Hepatocyte (in vitro differentiated cells): ENCODE results near the gene ARHGEF37. TPM values are rescaled to one million over a fixed set of nuclear protein-coding genes. Genes with fewer than 3 reads are reported as not detected.

ENCODE experiments used
- DNase-seq: peaks from one replicate; pipeline ENCODE4 v3.0.0-alpha.2; 2016; ENCODE audit warnings: low spot score
- H2AFZ ChIP-seq: fragments of 200-600 bp; sonication (generic); 2 replicates; pipeline ENCODE4 v1.6.0; 2016; ENCODE audit warnings: antibody characterized with exemption, mild to moderate bottlenecking
- H3K27ac ChIP-seq: fragments of 200-600 bp; sonication (generic); 2 replicates; pipeline ENCODE4 v1.5.1; 2016; ENCODE audit warnings: mild to moderate bottlenecking
- H3K27me3 ChIP-seq: fragments of 200-600 bp; sonication (generic); 2 replicates; pipeline ENCODE4 v1.6.1; 2016
- H3K36me3 ChIP-seq: fragments of 200-600 bp; sonication (generic); replicated peaks from 2 replicates; pipeline ENCODE4 v1.5.1; 2016; ENCODE audit warnings: low read depth; ENCODE audit not compliant: insufficient read depth
- H3K4me1 ChIP-seq: fragments of 200-600 bp; sonication (generic); 2 replicates; pipeline ENCODE4 v1.5.1; 2016; ENCODE audit warnings: mild to moderate bottlenecking, moderate library complexity; ENCODE audit not compliant: insufficient read depth
- H3K4me2 ChIP-seq: fragments of 200-600 bp; sonication (generic); 2 replicates; pipeline ENCODE4 v1.6.0; 2016
- H3K4me3 ChIP-seq: fragments of 200-600 bp; sonication (generic); 2 replicates; pipeline ENCODE4 v1.5.1; 2016; ENCODE audit warnings: mild to moderate bottlenecking
- H3K79me2 ChIP-seq: fragments of 200-600 bp; sonication (generic); 2 replicates; pipeline ENCODE4 v1.6.0; 2017; ENCODE audit warnings: mild to moderate bottlenecking
- H3K9me2 ChIP-seq: fragments of 200-600 bp; sonication (generic); replicated peaks from 2 replicates; pipeline ENCODE4 v1.6.0; 2017; ENCODE audit warnings: mild to moderate bottlenecking; ENCODE audit not compliant: insufficient read depth
- H3K9me3 ChIP-seq: fragments of 200-600 bp; sonication (generic); 2 replicates; pipeline ENCODE4 v1.5.1; 2016; ENCODE audit warnings: low read depth, mild to moderate bottlenecking
- H4K20me1 ChIP-seq: fragments of 200-600 bp; sonication (generic); 2 replicates; pipeline ENCODE4 v1.6.0; 2016; ENCODE audit warnings: mild to moderate bottlenecking; ENCODE audit not compliant: insufficient read depth, poor library complexity, severe bottlenecking
- EZH2 ChIP-seq: fragments of 200-600 bp; sonication (generic); IDR thresholded peaks from 2 replicates; pipeline ENCODE4 v1.6.1; 2016; ENCODE audit warnings: antibody characterized with exemption, mild to moderate bottlenecking, borderline replicate concordance
- EZH2phosphoT487 ChIP-seq: fragments of 200-600 bp; sonication (generic); IDR thresholded peaks from one replicate; pipeline ENCODE4 v1.6.1; 2018; ENCODE audit warnings: antibody characterized with exemption, mild to moderate bottlenecking, low read depth, moderate library complexity; ENCODE audit not compliant: unreplicated experiment, severe bottlenecking
- WGBS: methylation state at CpG from one replicate; pipeline ENCODE4 v1.1.6; 2016; ENCODE audit warnings: low lambda C conversion rate; ENCODE audit errors: missing lambda C conversion rate; 5-methylcytosine and 5-hydroxymethylcytosine counted together
- polyA plus RNA-seq: library from polyadenylated mRNA; unstranded; fragments of >200 nt; fragmentation: Nextera tagmentation; extraction: Ambion mirVana; gene quantifications from 2 replicates; pipeline ENCODE4 v1.2.1, GENCODE V29; 2016
- total RNA-seq: library from RNA; depleted of rRNA; stranded (reverse); fragments of >200 nt; gene quantifications from 2 replicates; pipeline ENCODE4 v1.2.3, GENCODE V29; 2014
- TF ChIP-seq, protein P1 (sequence below): fragments of 200-600 bp; sonication (generic); IDR thresholded peaks from 2 replicates; pipeline ENCODE4 v1.5.1; 2016; ENCODE audit warnings: antibody characterized with exemption, mild to moderate bottlenecking; ENCODE audit not compliant: poor library complexity

The ARHGEF37 gene
- total and polyA plus RNA-seq, 2 experiments from 2014 or later: 2.3 to 2.9 TPM

DNA sequence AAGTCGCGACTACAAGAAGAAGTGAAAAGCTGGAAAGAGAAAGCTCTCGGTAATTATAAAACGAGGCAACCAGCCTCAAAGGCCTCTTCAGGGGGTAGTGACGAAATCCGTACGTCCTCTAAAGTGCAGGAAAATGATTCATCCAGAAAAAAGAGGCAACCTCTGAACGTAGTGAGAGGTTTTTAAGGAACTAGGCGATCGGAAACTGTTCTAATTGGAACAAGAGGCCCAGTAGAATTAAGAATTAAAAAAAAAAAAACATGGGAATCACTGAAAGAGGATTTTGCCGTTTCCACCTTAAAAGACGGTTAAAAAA lies 31.1 kb upstream of the ARHGEF37 start:
- DNase-seq: no peak
- TF ChIP-seq EZH2: no peak
- TF ChIP-seq, protein P1, sequence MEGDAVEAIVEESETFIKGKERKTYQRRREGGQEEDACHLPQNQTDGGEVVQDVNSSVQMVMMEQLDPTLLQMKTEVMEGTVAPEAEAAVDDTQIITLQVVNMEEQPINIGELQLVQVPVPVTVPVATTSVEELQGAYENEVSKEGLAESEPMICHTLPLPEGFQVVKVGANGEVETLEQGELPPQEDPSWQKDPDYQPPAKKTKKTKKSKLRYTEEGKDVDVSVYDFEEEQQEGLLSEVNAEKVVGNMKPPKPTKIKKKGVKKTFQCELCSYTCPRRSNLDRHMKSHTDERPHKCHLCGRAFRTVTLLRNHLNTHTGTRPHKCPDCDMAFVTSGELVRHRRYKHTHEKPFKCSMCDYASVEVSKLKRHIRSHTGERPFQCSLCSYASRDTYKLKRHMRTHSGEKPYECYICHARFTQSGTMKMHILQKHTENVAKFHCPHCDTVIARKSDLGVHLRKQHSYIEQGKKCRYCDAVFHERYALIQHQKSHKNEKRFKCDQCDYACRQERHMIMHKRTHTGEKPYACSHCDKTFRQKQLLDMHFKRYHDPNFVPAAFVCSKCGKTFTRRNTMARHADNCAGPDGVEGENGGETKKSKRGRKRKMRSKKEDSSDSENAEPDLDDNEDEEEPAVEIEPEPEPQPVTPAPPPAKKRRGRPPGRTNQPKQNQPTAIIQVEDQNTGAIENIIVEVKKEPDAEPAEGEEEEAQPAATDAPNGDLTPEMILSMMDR: no peak
- TF ChIP-seq EZH2phosphoT487: no peak

DNA sequence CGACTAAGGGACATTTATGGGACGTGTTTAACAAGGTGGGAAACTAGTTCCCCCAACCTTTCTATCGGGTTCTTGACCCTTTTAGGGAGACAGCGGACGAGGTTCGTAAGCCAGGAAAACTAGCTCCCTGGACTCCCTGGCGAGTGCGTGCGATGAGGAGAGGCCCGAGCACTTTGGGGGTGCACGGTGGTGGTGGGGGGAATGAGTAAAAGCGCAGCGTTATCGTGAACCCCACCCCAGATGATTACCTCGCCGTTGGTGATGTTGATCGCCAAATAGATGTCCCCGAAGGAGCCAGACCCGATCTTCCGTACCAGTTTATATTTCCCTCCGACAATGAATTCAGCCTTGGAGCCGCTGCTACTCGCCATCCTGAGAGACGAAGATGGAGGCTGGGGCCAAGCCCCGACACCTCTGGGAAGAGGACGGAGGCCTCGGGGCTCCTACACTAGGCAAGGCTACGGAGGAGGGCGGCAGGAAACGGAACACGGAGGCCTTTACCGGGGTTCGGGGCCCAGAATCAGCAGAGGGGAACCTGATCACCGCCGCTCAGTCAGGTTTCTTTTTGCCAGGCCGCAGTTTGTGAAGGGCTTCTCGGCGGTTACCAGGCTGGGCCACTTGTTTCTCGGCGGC lies 30.6 kb upstream of the ARHGEF37 start:
- no peaks in the 10 kb centered on the region for H3K9me2 ChIP-seq
- H3K4me2 ChIP-seq: peak overlapping the region; percentile 91
- TF ChIP-seq EZH2 (no peak), EZH2phosphoT487 (no peak)
- TF ChIP-seq, protein P1: no peak
- peak overlapping the region; percentile 88 for H3K4me3 ChIP-seq
- under 1% methylated on average over 38 of the region's 40 CpGs for WGBS
- H3K4me1 ChIP-seq: peaks cover 14% of the 10 kb centered on the region
- no peaks in the 10 kb centered on the region for H3K27me3 ChIP-seq
- H2AFZ ChIP-seq: no peak overlapping the region
- H3K9me3 ChIP-seq: no peaks in the 10 kb centered on the region
- peaks cover 61% of the 10 kb centered on the region for H3K79me2 ChIP-seq
- peak; percentile 28 for DNase-seq
- H3K27ac ChIP-seq: peak overlapping the region; percentile 98
- H3K36me3 ChIP-seq: no peaks in the 10 kb centered on the region
- peaks cover 33% of the 10 kb centered on the region for H4K20me1 ChIP-seq

More for the DNA sequence above, 31.1 kb upstream of the ARHGEF37 start:
- Histone ChIP-seq H3K4me1 (peaks cover 14% of the 10 kb centered on the region), H3K27me3 (no peaks in the 10 kb centered on the region), H3K79me2 (peaks cover 66% of the 10 kb centered on the region), H3K27ac (peak overlapping the region; percentile 98), H3K9me2 (no peaks in the 10 kb centered on the region), H2AFZ (no peak overlapping the region), H4K20me1 (peaks cover 38% of the 10 kb centered on the region), H3K36me3 (no peaks in the 10 kb centered on the region), H3K9me3 (no peaks in the 10 kb centered on the region), H3K4me3 (peak overlapping the region; percentile 88), H3K4me2 (peak overlapping the region; percentile 91)
- under 1% methylated on average over 12 of the region's 12 CpGs for WGBS

DNA sequence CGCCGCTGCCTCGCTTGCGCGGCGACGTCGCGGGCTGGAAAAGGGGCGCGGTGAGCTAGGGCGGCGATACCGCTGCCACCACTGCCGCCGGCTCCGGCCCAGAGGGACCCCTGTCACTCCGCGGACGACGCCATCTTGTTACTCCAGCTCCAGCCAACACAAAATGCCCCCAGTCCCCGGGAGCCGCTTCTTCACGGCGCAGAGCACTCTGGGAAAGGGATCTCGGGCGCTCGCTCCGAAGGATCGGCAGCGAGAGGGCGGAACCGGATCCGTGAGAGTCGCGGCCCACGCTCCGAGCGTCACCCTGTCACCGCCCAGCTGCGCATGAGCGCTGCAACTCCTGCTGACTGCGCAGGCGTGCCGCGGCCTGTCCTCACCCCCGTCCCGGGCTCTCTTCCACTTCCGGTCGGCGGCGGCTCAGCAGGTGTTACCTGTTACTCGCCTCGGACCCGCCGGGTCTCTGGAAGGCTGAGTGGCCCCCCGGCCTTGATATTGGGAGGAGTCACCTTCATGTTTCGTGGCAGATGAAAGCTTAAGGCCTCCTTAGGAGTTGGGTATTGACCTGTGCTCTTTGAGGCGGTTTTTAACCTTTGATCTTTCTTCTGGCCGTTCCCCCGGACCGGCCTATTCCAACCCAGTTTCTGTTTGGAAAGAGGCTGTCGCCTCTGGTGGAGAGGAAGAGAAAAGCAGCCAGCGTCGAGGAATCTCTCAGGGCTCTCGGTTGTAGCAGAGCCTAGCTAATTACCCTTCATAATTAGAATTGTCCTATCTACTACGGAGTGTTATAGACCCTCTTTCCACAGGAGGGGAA lies 29.9 kb upstream of the ARHGEF37 start, which contains the start of gene CSNK1A1:
CSNK1A1 (minus strand) TSS at position 213 of the 811 bp plus-strand sequence. CDS start 475 bp downstream, outside the sequence.
- no peaks in the 10 kb centered on the region for H3K36me3 ChIP-seq
- H3K27ac ChIP-seq: peak within 1 kb of the TSS; percentile 98
- TF ChIP-seq, protein P1: peak; percentile 68
- TF ChIP-seq EZH2phosphoT487: no peak
- no peak for TF ChIP-seq EZH2
- no peaks in the 10 kb centered on the region for H3K27me3 ChIP-seq
- peaks cover 14% of the 10 kb centered on the region for H3K4me1 ChIP-seq
- DNase-seq: peak; percentile 100
- H4K20me1 ChIP-seq: peaks cover 26% of the 10 kb centered on the region
- H3K79me2 ChIP-seq: peaks cover 54% of the 10 kb centered on the region
- no peaks in the 10 kb centered on the region for H3K9me3 ChIP-seq
- no peaks in the 10 kb centered on the region for H3K9me2 ChIP-seq
- H2AFZ ChIP-seq: peak within 1 kb of the TSS; percentile 39
- WGBS: under 1% methylated on average over 64 of the region's 67 CpGs
- H3K4me2 ChIP-seq: peak within 1 kb of the TSS; percentile 91
- H3K4me3 ChIP-seq: peak within 1 kb of the TSS; percentile 88
